HCT116 (cell line): ENCODE measurements around the gene POLR2C. TPM values are rescaled to one million over a fixed set of nuclear protein-coding genes. Genes with fewer than 3 reads are reported as not detected.
"Not testable (repeated sequence)": the region's sequence is repeated elsewhere in the genome, so short reads cannot be mapped to it uniquely, and the experiment has no call there.

Source experiments
- ATAC-seq: fragments of 200-7000 bp; cut with Tn5 transposase; 2 replicates; pipeline ENCODE4 v1.9.1; 2020; ENCODE audit warnings: mild to moderate bottlenecking, moderate library complexity
- BruUV-seq: library from RNA; stranded (reverse); fragments of 400-500 nt; replicated peaks from 2 replicates; lab custom pipeline; 2021; lab: Mats Ljungman, UMichigan
- CTCF ChIA-PET: fragments of 300-600 bp; sonication (Branson Sonifier 250); formaldehyde crosslinking; loops from one replicate; lab custom pipeline; 2021; ENCODE audit warnings: antibody characterized with exemption; lab: Charles Lee
- POLR2A ChIA-PET: fragments of 300-600, 350-600 bp; sonication (Branson Sonifier 250); formaldehyde crosslinking; loops from one replicate; lab custom pipeline; 2021; ENCODE audit warnings: antibody characterized with exemption; lab: Charles Lee
- RAD21 ChIA-PET, 2 experiments: fragments of 300-600 bp; sonication (Branson Sonifier 250); formaldehyde crosslinking; loops; one replicate each; lab custom pipeline; 2023; ENCODE audit warnings: low total read pairs in 2 of 2; ENCODE audit not compliant: uncharacterized antibody in 2 of 2, unreplicated experiment in 2 of 2, low non-redundant PET in 1 of 2; lab: Charles Lee
- DNase-seq: peaks from one replicate; pipeline ENCODE4 v3.0.0-alpha.2; 2010; ENCODE audit warnings: low read depth, low spot score
- H2AFZ ChIP-seq: fragments of 200-600 bp; shearing (Covaris generic), sonication (generic); 2 replicates; pipeline ENCODE4 v1.6.1; 2017; ENCODE audit warnings: low read depth, mixed run types, mixed read lengths, antibody characterized with exemption, low read length; ENCODE audit not compliant: poor library complexity, severe bottlenecking
- H3K27ac ChIP-seq: 2 replicates; pipeline ENCODE4 v1.5.1; 2012; ENCODE audit warnings: low read depth, low read length
- H3K27me3 ChIP-seq: fragments of 200-600 bp; sonication (generic); 2 replicates; pipeline ENCODE4 v1.6.1; 2016; ENCODE audit warnings: mixed run types, low read length, mixed read lengths; ENCODE audit not compliant: insufficient read depth
- H3K36me3 ChIP-seq, 2 experiments: fragments of 200-500 bp in 1 of 2; fragments of 200-600 bp in 1 of 2; sonication (Bioruptor generic) in 1 of 2; sonication (generic) in 1 of 2; 2 replicates each; pipeline versions ENCODE4 v1.5.1 to v1.6.1; 2014 to 2016; ENCODE audit warnings: low read length in 2 of 2, inconsistent platforms in 1 of 2, mixed read lengths in 1 of 2, mixed run types in 1 of 2; ENCODE audit not compliant: insufficient read depth in 2 of 2, control insufficient read depth in 1 of 2
- H3K4me1 ChIP-seq, 2 experiments: fragments of 200-600 bp in 1 of 2; sonication (generic) in 1 of 2; 2 replicates each; pipeline versions ENCODE4 v1.5.1 to v1.6.1; 2012 to 2017; ENCODE audit warnings: low read length in 2 of 2, inconsistent platforms in 1 of 2, mild to moderate bottlenecking in 1 of 2, mixed read lengths in 1 of 2, mixed run types in 1 of 2, moderate library complexity in 1 of 2; ENCODE audit not compliant: insufficient read depth in 2 of 2, control insufficient read depth in 1 of 2
- H3K4me2 ChIP-seq: fragments of 200-600 bp; sonication (generic); 2 replicates; pipeline ENCODE4 v1.6.1; 2017; ENCODE audit warnings: mixed run types, low read length, mixed read lengths
- H3K4me3 ChIP-seq, 2 experiments: fragments of 200-600 bp in 1 of 2; sonication (generic) in 1 of 2; replicated peaks in 1 of 2; 2 replicates each; pipeline ENCODE4 v1.5.1; 2011 to 2016; ENCODE audit warnings: low read length in 2 of 2, control low read depth in 1 of 2, low read depth in 1 of 2, mild to moderate bottlenecking in 1 of 2, mixed read lengths in 1 of 2, mixed run types in 1 of 2
- H3K79me2 ChIP-seq: fragments of 200-600 bp; sonication (generic); 2 replicates; pipeline ENCODE4 v1.6.1; 2017; ENCODE audit warnings: mild to moderate bottlenecking, mixed run types, low read length, moderate library complexity, mixed read lengths; ENCODE audit not compliant: insufficient read depth
- H3K9ac ChIP-seq: fragments of 200-600 bp; sonication (generic); 2 replicates; pipeline ENCODE4 v1.6.1; 2016; ENCODE audit warnings: low read length, mixed read lengths
- H3K9me2 ChIP-seq: fragments of 200-600 bp; sonication (generic), shearing (Covaris generic); 2 replicates; pipeline ENCODE4 v1.6.1; 2017; ENCODE audit warnings: mixed run types, mild to moderate bottlenecking, moderate library complexity; ENCODE audit not compliant: insufficient read depth
- H3K9me3 ChIP-seq, 2 experiments: fragments of 200-500 bp in 1 of 2; fragments of 200-600 bp in 1 of 2; sonication (Bioruptor generic) in 1 of 2; sonication (generic) in 1 of 2; 2 replicates each; pipeline ENCODE4 v1.6.1; 2014 to 2017; ENCODE audit warnings: low read length in 2 of 2, mixed read lengths in 2 of 2, inconsistent platforms in 1 of 2, low read depth in 1 of 2, mild to moderate bottlenecking in 1 of 2, mixed run types in 1 of 2, moderate library complexity in 1 of 2; ENCODE audit not compliant: control insufficient read depth in 1 of 2, insufficient read depth in 1 of 2
- H4K20me1 ChIP-seq: fragments of 200-600 bp; sonication (generic), shearing (Covaris generic); 2 replicates; pipeline ENCODE4 v1.6.1; 2017; ENCODE audit warnings: mixed run types, mild to moderate bottlenecking, moderate library complexity; ENCODE audit not compliant: insufficient read depth
- CEBPB ChIP-seq: IDR thresholded peaks from 2 replicates; pipeline ENCODE4 v1.6.1; 2012; ENCODE audit warnings: low read depth
- CTCF ChIP-seq, 3 experiments: fragments of 200-600 bp in 1 of 3; sonication (generic) in 1 of 3; IDR thresholded peaks in 2 of 3; conservative IDR thresholded peaks in 1 of 3; 2 replicates each; pipeline ENCODE4 v1.5.1; 2012 to 2017; ENCODE audit warnings: low read depth in 2 of 3, low read length in 2 of 3, antibody characterized with exemption in 1 of 3, borderline replicate concordance in 1 of 3, control low read depth in 1 of 3, mild to moderate bottlenecking in 1 of 3, mixed read lengths in 1 of 3, mixed run types in 1 of 3, moderate library complexity in 1 of 3; ENCODE audit not compliant: insufficient read depth in 1 of 3
- EGR1 ChIP-seq: IDR thresholded peaks from 2 replicates; pipeline ENCODE4 v1.6.1; 2012; ENCODE audit warnings: low read depth
- ELF1 ChIP-seq: IDR thresholded peaks from 2 replicates; pipeline ENCODE4 v1.6.1; 2012; ENCODE audit warnings: low read depth, borderline replicate concordance
- EZH2 ChIP-seq: fragments of 200-600 bp; sonication (generic); IDR thresholded peaks from 2 replicates; pipeline ENCODE4 v1.6.1; 2017; ENCODE audit warnings: antibody characterized with exemption, mixed run types
- EZH2phosphoT487 ChIP-seq: fragments of 200-600 bp; IDR thresholded peaks from 2 replicates; pipeline ENCODE4 v1.6.1; 2018; ENCODE audit warnings: antibody characterized with exemption, borderline replicate concordance
- JUND ChIP-seq: IDR thresholded peaks from 2 replicates; pipeline ENCODE4 v1.6.1; 2012
- POLR2AphosphoS5 ChIP-seq: IDR thresholded peaks from 2 replicates; pipeline ENCODE4 v1.6.1; 2011; ENCODE audit warnings: mild to moderate bottlenecking, low read depth, low read length, moderate library complexity
- RAD21 ChIP-seq: IDR thresholded peaks from 2 replicates; pipeline ENCODE4 v1.6.1; 2012; ENCODE audit warnings: low read depth, mild to moderate bottlenecking
- TCF7L2 ChIP-seq: IDR thresholded peaks from 2 replicates; pipeline ENCODE4 v1.7.0; 2011; ENCODE audit warnings: borderline replicate concordance, inconsistent platforms; ENCODE audit not compliant: insufficient read depth, insufficient read length; ENCODE audit errors: extremely low read depth
- YY1 ChIP-seq: IDR thresholded peaks from 2 replicates; pipeline ENCODE4 v1.6.1; 2011; ENCODE audit warnings: low read length, low read depth, moderate library complexity, mild to moderate bottlenecking; ENCODE audit not compliant: insufficient replicate concordance; ENCODE audit errors: extremely low read depth
- ZFX ChIP-seq: fragments of 450-650 bp; IDR thresholded peaks from 2 replicates; pipeline ENCODE4 v1.6.1; 2017
- intact Hi-C: fragments of 100-400 bp; cut with micrococcal nuclease; formaldehyde crosslinking; loops from 2 replicates; pipeline ENCODE4 v1.10.0; 2022
- total RNA-seq: library from RNA; stranded (reverse); gene quantifications from one replicate; pipeline ENCODE4 v1.2.1, GENCODE V29; 2021; ENCODE audit not compliant: unreplicated experiment

Gene POLR2C
- total RNA-seq, 1 experiment from 2014 or later: 74.4 TPM

GRCh38 chr16:57435838-57436237 is 26.6 kb upstream of the POLR2C start:
- CTCF ChIA-PET: no interaction called here
- H3K36me3 ChIP-seq: peaks cover 63 to 73% of the 10 kb centered on the region in 2 experiments

GRCh38 chr16:57439947-57440346 is 22.5 kb upstream of the POLR2C start:
- Histone ChIP-seq H3K79me2 (peaks cover 47% of the 10 kb centered on the region), H3K36me3 (peaks cover 28 to 50% of the 10 kb centered on the region in 2 experiments)
- H4K20me1 ChIP-seq, BruUV-seq, intact Hi-C loops, RAD21 ChIA-PET, CTCF ChIA-PET, H3K27me3 ChIP-seq, H2AFZ ChIP-seq, H3K27ac ChIP-seq, H3K9me2 ChIP-seq, H3K4me2 ChIP-seq, H3K9ac ChIP-seq, H3K4me3 ChIP-seq, POLR2A ChIA-PET, H3K4me1 ChIP-seq, H3K9me3 ChIP-seq, DNase-seq, ATAC-seq: not testable (repeated sequence)

More at GRCh38 chr16:57435838-57436237, 26.6 kb upstream of the POLR2C start:
- H2AFZ ChIP-seq: no peak overlapping the region
- no peaks in the 10 kb centered on the region for H3K27me3 ChIP-seq
- no peak overlapping the region for H3K27ac ChIP-seq
- no peak overlapping the region for H3K4me3 ChIP-seq
- peaks cover 8% of the 10 kb centered on the region for H3K79me2 ChIP-seq
- BruUV-seq: no TSS peak
- ChIA-PET RAD21 (no interaction called here), POLR2A (interaction anchor here (1.4 kb wide), 1 partner anchor 11 kb away, joined by 3 read pairs; the partner anchor contains the start of genes CIAPIN1 and COQ9)
- ATAC-seq (no peak), DNase-seq (no peak)
- no peaks in the 10 kb centered on the region for H4K20me1 ChIP-seq
- H3K4me1 ChIP-seq: no peaks in the 10 kb centered on the region
- no peaks in the 10 kb centered on the region for H3K9me2 ChIP-seq
- no peaks in the 10 kb centered on the region for H3K9me3 ChIP-seq
- intact Hi-C loops: no loop called here
- no peak overlapping the region for H3K9ac ChIP-seq
- H3K4me2 ChIP-seq: no peak overlapping the region
- TF ChIP-seq CEBPB (no peak), EZH2phosphoT487 (no peak), POLR2AphosphoS5 (no peak), CTCF (IDR thresholded peaks at IDR 0.05 in 2 of 3, conservative IDR thresholded peaks at IDR 0.05 in 1 of 3; ENCODE audit: borderline replicate concordance in 1 of 3, insufficient read depth in 1 of 3, low read depth in 2 of 3, low read length in 2 of 3) (no peak), JUND (no peak), RAD21 (no peak), YY1 (no peak), EZH2 (no peak), ELF1 (no peak), ZFX (no peak), EGR1 (no peak), TCF7L2 (no peak)

GRCh38 chr16:57440551-57440950 is 21.9 kb upstream of the POLR2C start:
- ATAC-seq, CTCF ChIA-PET, H3K9ac ChIP-seq, H2AFZ ChIP-seq, H3K9me3 ChIP-seq, intact Hi-C loops, H3K4me1 ChIP-seq, H3K9me2 ChIP-seq, DNase-seq, H4K20me1 ChIP-seq, H3K4me2 ChIP-seq, POLR2A ChIA-PET, H3K27me3 ChIP-seq, BruUV-seq, H3K4me3 ChIP-seq, H3K27ac ChIP-seq, RAD21 ChIA-PET: not testable (repeated sequence)
- Histone ChIP-seq H3K36me3 (peaks cover 25 to 47% of the 10 kb centered on the region in 2 experiments), H3K79me2 (peaks cover 53% of the 10 kb centered on the region)
